Sigmoid colon (tissue), 4 donors: ENCODE measurements around the gene RAB23.

Experiments used
- EP300 ChIP-seq, 4 donors: sonication (generic); formaldehyde crosslinking; IDR thresholded peaks; one replicate each; pipeline ENCODE4 v1.6.1; 2017; ENCODE audit warnings: antibody characterized with exemption in 4 of 4
- POLR2A ChIP-seq, 2 donors: fragments of 450-650 bp; IDR thresholded peaks; one replicate each; pipeline ENCODE4 v1.6.1; 2016; ENCODE audit warnings: antibody characterized with exemption in 2 of 2, mild to moderate bottlenecking in 2 of 2, moderate library complexity in 2 of 2
- POLR2AphosphoS5 ChIP-seq, 4 donors: sonication (generic); formaldehyde crosslinking; IDR thresholded peaks; one replicate each; pipeline ENCODE4 v1.6.1; 2017; ENCODE audit warnings: antibody characterized with exemption in 4 of 4
- TF ChIP-seq, protein P1 (sequence below), 4 experiments: fragments of 450-650 bp in 3 of 4; fragments of 200-600 bp in 1 of 4; IDR thresholded peaks; one replicate each; pipeline ENCODE4 v1.5.1; 2016 to 2019; ENCODE audit warnings: antibody characterized with exemption in 4 of 4, mild to moderate bottlenecking in 3 of 4, moderate library complexity in 2 of 4

GRCh38 chr6:57217270-57217669, 4.8 kb downstream of the RAB23 start:
- TF ChIP-seq, protein P1, sequence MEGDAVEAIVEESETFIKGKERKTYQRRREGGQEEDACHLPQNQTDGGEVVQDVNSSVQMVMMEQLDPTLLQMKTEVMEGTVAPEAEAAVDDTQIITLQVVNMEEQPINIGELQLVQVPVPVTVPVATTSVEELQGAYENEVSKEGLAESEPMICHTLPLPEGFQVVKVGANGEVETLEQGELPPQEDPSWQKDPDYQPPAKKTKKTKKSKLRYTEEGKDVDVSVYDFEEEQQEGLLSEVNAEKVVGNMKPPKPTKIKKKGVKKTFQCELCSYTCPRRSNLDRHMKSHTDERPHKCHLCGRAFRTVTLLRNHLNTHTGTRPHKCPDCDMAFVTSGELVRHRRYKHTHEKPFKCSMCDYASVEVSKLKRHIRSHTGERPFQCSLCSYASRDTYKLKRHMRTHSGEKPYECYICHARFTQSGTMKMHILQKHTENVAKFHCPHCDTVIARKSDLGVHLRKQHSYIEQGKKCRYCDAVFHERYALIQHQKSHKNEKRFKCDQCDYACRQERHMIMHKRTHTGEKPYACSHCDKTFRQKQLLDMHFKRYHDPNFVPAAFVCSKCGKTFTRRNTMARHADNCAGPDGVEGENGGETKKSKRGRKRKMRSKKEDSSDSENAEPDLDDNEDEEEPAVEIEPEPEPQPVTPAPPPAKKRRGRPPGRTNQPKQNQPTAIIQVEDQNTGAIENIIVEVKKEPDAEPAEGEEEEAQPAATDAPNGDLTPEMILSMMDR (IDR thresholded peaks at IDR 0.05), result no peak
- TF ChIP-seq POLR2A (IDR thresholded peaks at IDR 0.05), result no peak
- no peak for TF ChIP-seq POLR2AphosphoS5 (IDR thresholded peaks at IDR 0.05)
- TF ChIP-seq EP300 (IDR thresholded peaks at IDR 0.05), result no peak
